HG02970 (cell line): ENCODE measurements around the gene PLEKHM2.

Experiments used
- ATAC-seq: cut with Tn5 transposase; IDR thresholded peaks from one replicate; pipeline ENCODE4 v1.9.1; 2021; ENCODE audit warnings: mild to moderate bottlenecking, moderate library complexity, moderate number of reproducible peaks; ENCODE audit not compliant: unreplicated experiment, low FRiP score

PLEKHM2 gene

DNA sequence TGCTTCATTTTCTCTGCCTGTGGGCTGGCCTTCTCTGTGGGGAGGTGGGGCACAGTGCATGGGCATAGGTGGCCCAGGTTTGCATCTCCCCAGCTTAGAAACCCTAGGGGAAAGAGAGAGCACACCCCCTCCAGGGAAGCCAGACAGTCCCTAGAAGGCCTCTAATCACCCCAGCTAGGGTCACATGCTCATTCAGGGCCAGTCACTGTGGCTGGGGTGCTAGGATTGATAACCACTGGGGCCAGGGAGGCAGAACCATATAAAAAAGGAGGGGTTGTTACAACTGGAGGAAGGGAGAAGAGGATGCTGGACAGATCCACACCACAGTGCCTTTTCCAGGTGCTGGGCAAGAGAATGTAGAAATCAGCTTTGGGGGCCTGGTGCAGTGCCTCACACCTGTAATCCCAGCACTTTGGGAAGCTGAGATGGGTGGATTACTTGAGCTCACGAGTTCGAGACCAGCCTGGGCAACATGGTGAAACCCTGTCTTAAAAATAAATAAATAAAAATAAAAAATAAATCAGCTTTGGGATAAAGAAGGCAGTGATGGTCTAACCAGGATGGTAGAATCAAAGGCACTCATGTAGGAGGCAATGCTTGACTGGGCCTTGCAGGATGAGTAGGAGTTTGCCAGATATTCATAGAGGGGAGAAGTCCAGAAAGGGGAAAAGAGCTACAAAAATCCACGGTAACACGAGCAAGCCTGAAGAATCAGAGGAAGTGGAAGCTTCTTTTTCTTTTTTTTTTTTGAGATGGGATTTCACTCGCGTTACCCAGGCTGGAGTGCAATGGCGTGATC, 94.0 kb downstream of the PLEKHM2 start:
- ATAC-seq, result no peak
